Upper lobe of left lung (tissue), 6 donors: ENCODE measurements around the gene TRIL. TPM values are rescaled to one million over a fixed set of nuclear protein-coding genes. Genes with fewer than 3 reads are reported as not detected.
A peak's percentile ranks its signal among the peaks of the same experiment; 100 is the strongest.

Source experiments
- ATAC-seq, 2 donors: fragments of 200-7000 bp; cut with Tn5 transposase; one replicate each; pipeline ENCODE4 v1.9.1; 2022; ENCODE audit warnings: mild to moderate bottlenecking in 2 of 2, moderate library complexity in 2 of 2; ENCODE audit not compliant: low FRiP score in 2 of 2
- DNase-seq, 2 donors: peaks; one replicate each; pipeline ENCODE4 v3.0.0-alpha.2; 2019 to 2020
- H3K27ac ChIP-seq, 4 donors: fragments of 200-600 bp; sonication (generic); one replicate each; pipeline ENCODE4 v1.5.1; 2016 to 2019
- H3K27me3 ChIP-seq, 4 donors: fragments of 200-600 bp; sonication (generic); one replicate each; pipeline ENCODE4 v1.5.1; 2017 to 2019
- H3K36me3 ChIP-seq, 4 donors: fragments of 200-600 bp; sonication (generic); one replicate each; pipeline ENCODE4 v1.5.1; 2016 to 2019
- H3K4me1 ChIP-seq, 4 donors: fragments of 200-600 bp; sonication (generic); one replicate each; pipeline ENCODE4 v1.5.1; 2018 to 2019
- H3K4me3 ChIP-seq, 4 donors: fragments of 200-600 bp; sonication (generic); one replicate each; pipeline ENCODE4 v1.5.1; 2017 to 2019; ENCODE audit warnings: mild to moderate bottlenecking in 2 of 4, moderate library complexity in 1 of 4
- H3K9me3 ChIP-seq, 4 donors: fragments of 200-600 bp; sonication (generic); one replicate each; pipeline ENCODE4 v1.5.1; 2018 to 2019
- CTCF ChIP-seq, 6 experiments: fragments of 450-650 bp in 4 of 6; fragments of 200-600 bp in 2 of 6; sonication (generic) in 2 of 6; IDR thresholded peaks; one replicate each; pipeline ENCODE4 v1.5.1; 2016 to 2019; ENCODE audit warnings: antibody characterized with exemption in 6 of 6
- EP300 ChIP-seq, 4 donors: sonication (generic); formaldehyde crosslinking; IDR thresholded peaks; one replicate each; pipeline ENCODE4 v1.5.1; 2017; ENCODE audit warnings: antibody characterized with exemption in 4 of 4, control low read depth in 2 of 4
- POLR2A ChIP-seq, 4 donors: fragments of 450-650 bp; IDR thresholded peaks; one replicate each; pipeline ENCODE4 v1.5.1; 2016 to 2017; ENCODE audit warnings: antibody characterized with exemption in 4 of 4, mild to moderate bottlenecking in 2 of 4
- POLR2AphosphoS5 ChIP-seq, 2 donors: sonication (generic); formaldehyde crosslinking; IDR thresholded peaks; one replicate each; pipeline ENCODE4 v1.5.1; 2017; ENCODE audit warnings: antibody characterized with exemption in 2 of 2
- WGBS, 2 donors: methylation state at CpG; one replicate each; pipeline ENCODE4 v1.1.5; 2017 to 2018; 5-methylcytosine and 5-hydroxymethylcytosine counted together
- total RNA-seq, 6 donors: library from RNA; depleted of rRNA in 4 of 6; stranded (reverse); fragments of >200 nt in 4 of 6; gene quantifications; one replicate each; pipeline versions ENCODE4 v1.1.0 to v1.2.1, GENCODE V29; 2016 to 2021
- donor health status: DM: no; HTN: no; CAD: no; lungs with moderate emphysema.
- donor health status: DM: no; HTN: yes; CAD: no; lungs with severe emphysema.

The TRIL gene
- total RNA-seq, 6 donors from 2014 or later, result 2.8 to 11.0 (median 5.6) TPM

GRCh38 chr7:28956608-28957063, 1.5 kb downstream of the TRIL start:
- H3K27me3 ChIP-seq, result peaks cover 0 to 33% (median 21%) of the 10 kb centered on the region in 4 donors

GRCh38 chr7:28955718-28956607, 2.2 kb downstream of the TRIL start:
- WGBS, 2 donors, result 0 to 3% methylated on average over 2 to 8 of the region's 104 CpGs
- TF ChIP-seq POLR2A (IDR thresholded peaks at IDR 0.05), result no peak
- TF ChIP-seq POLR2AphosphoS5 (IDR thresholded peaks at IDR 0.05), result peak in 1 of 2 donors; percentile 7
- peak; percentile 52 to 95 (median 88) for TF ChIP-seq CTCF (IDR thresholded peaks at IDR 0.05)
- TF ChIP-seq EP300 (IDR thresholded peaks at IDR 0.05), result no peak
- peak; percentile 78 to 96 for DNase-seq
- Histone ChIP-seq H3K36me3 (no peaks in the 10 kb centered on the region), H3K27ac (peak overlapping the region; percentile 59 to 63 (median 60)), H3K9me3 (no peaks in the 10 kb centered on the region), H3K4me3 (peak overlapping the region; percentile 35 to 60 (median 50)), H3K27me3 (peaks cover 0 to 33% (median 21%) of the 10 kb centered on the region in 4 donors), H3K4me1 (peaks cover 31 to 51% (median 38%) of the 10 kb centered on the region in 4 donors)
- ATAC-seq, result peak; percentile 76

More at GRCh38 chr7:28956608-28957063, 1.5 kb downstream of the TRIL start:
- peak overlapping the region; percentile 35 to 60 (median 50) for H3K4me3 ChIP-seq
- TF ChIP-seq POLR2AphosphoS5 (IDR thresholded peaks at IDR 0.05), result no peak
- TF ChIP-seq CTCF (IDR thresholded peaks at IDR 0.05), result peak; percentile 22 to 74 (median 49)
- no peak for TF ChIP-seq POLR2A (IDR thresholded peaks at IDR 0.05)
- no peak for TF ChIP-seq EP300 (IDR thresholded peaks at IDR 0.05)
- WGBS, 2 donors, result 0 to 4% methylated on average over 14 to 19 of the region's 39 CpGs
- ATAC-seq (peak; percentile 54 to 81), DNase-seq (peak; percentile 73 to 89)
- peaks cover 31 to 55% (median 38%) of the 10 kb centered on the region in 4 donors for H3K4me1 ChIP-seq
- H3K27ac ChIP-seq, result peak overlapping the region in 3 of 4 donors; percentile 59 to 63 (median 62)
- H3K9me3 ChIP-seq, result no peaks in the 10 kb centered on the region
- no peaks in the 10 kb centered on the region for H3K36me3 ChIP-seq

- Histone ChIP-seq H3K27me3 (peaks cover 0 to 33% (median 21%) of the 10 kb centered on the region in 4 donors), H3K36me3 (no peaks in the 10 kb centered on the region), H3K4me1 (peaks cover 31 to 44% (median 38%) of the 10 kb centered on the region in 4 donors), H3K27ac (peak overlapping the region in 3 of 4 donors; percentile 44 to 63 (median 62)), H3K4me3 (peak overlapping the region in 3 of 4 donors; percentile 35 to 60 (median 60)), H3K9me3 (no peaks in the 10 kb centered on the region)
- WGBS, 2 donors, result 43 to 61% methylated on average over 6 to 19 of the region's 22 CpGs
- TF ChIP-seq EP300 (IDR thresholded peaks at IDR 0.05), result no peak
- no peak for TF ChIP-seq POLR2A (IDR thresholded peaks at IDR 0.05)
- TF ChIP-seq CTCF (IDR thresholded peaks at IDR 0.05), result no peak
- no peak for TF ChIP-seq POLR2AphosphoS5 (IDR thresholded peaks at IDR 0.05)
- DNase-seq (no peak), ATAC-seq (no peak)
Measured at GRCh38 chr7:28955356-28955717, 2.8 kb downstream of the TRIL start.

- peaks cover 31 to 41% (median 38%) of the 10 kb centered on the region in 4 donors for H3K4me1 ChIP-seq
- no peak for ATAC-seq
Measured at GRCh38 chr7:28954946-28955345, 3.2 kb downstream of the TRIL start.

More at GRCh38 chr7:28954946-28955345, 3.2 kb downstream of the TRIL start:
- H3K4me3 ChIP-seq, result peak overlapping the region in 1 of 4 donors; percentile 60
- H3K27ac ChIP-seq, result no peak overlapping the region
- no peaks in the 10 kb centered on the region for H3K9me3 ChIP-seq
- WGBS, 2 donors, result 62 to 66% methylated on average over 5 of the region's 5 CpGs
- peaks cover 0 to 33% (median 21%) of the 10 kb centered on the region in 4 donors for H3K27me3 ChIP-seq
- H3K36me3 ChIP-seq, result no peaks in the 10 kb centered on the region
- TF ChIP-seq EP300 (IDR thresholded peaks at IDR 0.05), result no peak
- TF ChIP-seq CTCF (IDR thresholded peaks at IDR 0.05), result no peak
- no peak for TF ChIP-seq POLR2AphosphoS5 (IDR thresholded peaks at IDR 0.05)
- TF ChIP-seq POLR2A (IDR thresholded peaks at IDR 0.05), result no peak
- DNase-seq, result no peak
